ENCODE measurements around the gene MRPL10. TPM values are rescaled to one million over a fixed set of nuclear protein-coding genes. Genes with fewer than 3 reads are reported as not detected.
A peak's percentile ranks its signal among the peaks of the same experiment; 100 is the strongest.
"Not testable (repeated sequence)": the region's sequence is repeated elsewhere in the genome, so short reads cannot be mapped to it uniquely, and the experiment has no call there.

MRPL10 gene
- total RNA-seq, 1 experiment from 2014 or later = 95.6 TPM

DNA sequence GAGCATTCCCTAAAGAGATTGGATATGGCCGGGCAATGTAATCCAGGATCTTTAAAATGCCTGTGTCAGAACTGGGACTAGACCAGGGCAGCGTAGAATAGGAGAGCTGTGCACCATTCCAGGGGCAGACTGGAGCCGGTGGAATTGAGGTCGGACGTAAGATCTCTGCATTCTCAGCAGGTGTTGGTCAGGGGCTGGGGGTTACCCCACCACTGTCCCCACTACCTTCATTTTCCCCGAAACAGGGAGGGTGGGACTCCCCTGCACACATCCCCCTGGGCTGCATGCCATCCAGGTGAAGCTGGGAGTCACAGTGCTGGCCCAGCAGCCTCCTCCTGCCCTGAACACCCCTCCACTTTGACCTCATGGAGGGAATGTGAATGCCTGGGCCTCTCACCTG, 27.6 kb downstream of the MRPL10 start:
- no peak for DNase-seq (ENCODE audit: low spot score)
- in situ Hi-C loops (cut with HindIII; ENCODE audit: low sequenced_read_pairs) = no loop called here

DNA sequence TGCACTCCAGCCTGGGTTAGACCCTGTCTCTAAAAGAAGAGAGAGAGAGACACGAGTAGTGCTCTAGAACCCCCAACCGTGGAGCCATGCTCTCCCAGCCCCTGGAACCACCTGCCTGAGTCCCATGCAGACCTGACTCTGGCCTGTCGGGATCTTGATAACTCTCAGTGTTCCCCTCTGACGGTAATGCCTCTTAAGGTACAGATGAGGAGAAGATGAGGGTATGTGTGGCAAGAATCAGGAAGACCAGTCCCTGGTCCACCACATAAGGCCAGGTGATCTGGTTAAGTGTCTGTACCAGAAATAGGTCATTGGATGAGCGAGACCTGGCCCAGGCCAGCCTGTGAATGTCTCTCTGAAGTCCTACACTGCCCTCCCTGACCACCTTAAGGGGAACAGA, 28.1 kb downstream of the MRPL10 start:
- DNase-seq (ENCODE audit: low spot score) = no peak
- in situ Hi-C loops (cut with HindIII; ENCODE audit: low sequenced_read_pairs) = no loop called here

DNA sequence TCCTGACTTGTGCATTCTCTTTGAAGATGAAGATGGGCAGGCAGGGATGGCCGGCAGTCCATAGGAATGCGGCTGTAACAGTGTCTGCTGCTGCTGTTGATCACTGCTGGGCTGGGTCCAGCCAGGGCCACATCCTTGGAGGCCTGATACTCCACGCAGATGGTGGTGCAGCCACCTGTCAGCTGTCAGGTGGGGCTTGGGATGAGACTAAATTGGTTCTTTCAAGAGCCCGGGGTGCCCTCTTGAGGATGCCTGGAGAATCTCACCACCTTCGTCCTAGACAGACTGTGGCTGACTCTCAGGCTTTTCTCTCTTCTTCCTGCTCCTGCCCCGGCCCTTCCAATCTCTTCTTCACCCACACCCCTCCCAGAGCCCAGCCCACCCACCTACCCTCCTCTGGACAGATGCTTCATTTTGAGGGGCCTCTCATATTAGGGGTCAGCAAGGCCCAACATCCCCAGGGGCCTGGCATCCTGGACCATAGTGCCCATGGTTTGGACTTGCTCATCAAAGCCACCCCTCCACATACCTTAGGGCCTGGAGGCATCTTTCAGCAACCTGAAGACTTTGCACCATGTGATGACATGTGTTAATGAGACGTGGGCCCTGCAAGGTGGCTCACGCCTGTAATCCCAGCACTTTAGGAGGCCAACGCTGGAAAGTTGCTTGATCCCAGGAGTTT, 28.9 kb downstream of the MRPL10 start:
- in situ Hi-C loops (cut with HindIII; ENCODE audit: low sequenced_read_pairs) = no loop called here
- DNase-seq (ENCODE audit: low spot score) = peak; percentile 72

DNA sequence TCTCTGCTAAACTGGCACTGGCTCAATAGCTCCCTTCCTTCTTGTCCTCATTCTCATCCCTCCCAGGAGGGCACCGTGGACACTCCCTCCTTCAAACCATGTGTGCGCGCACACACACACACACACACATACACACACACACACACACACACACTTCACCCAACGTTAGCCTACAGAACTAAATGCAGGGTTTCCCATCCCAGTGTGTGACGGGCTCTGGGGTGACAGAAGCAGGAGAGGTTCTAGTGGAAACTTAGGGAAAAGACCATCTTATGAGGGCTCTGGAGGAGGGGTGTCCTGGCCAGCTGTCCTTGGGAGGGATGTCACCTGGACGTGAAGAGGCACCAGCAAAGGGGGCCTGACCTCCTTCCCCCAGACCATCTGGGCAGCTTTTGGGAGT, 29.4 kb downstream of the MRPL10 start:
- in situ Hi-C loops (cut with HindIII; ENCODE audit: low sequenced_read_pairs) = no loop called here
- no peak for DNase-seq (ENCODE audit: low spot score)

DNA sequence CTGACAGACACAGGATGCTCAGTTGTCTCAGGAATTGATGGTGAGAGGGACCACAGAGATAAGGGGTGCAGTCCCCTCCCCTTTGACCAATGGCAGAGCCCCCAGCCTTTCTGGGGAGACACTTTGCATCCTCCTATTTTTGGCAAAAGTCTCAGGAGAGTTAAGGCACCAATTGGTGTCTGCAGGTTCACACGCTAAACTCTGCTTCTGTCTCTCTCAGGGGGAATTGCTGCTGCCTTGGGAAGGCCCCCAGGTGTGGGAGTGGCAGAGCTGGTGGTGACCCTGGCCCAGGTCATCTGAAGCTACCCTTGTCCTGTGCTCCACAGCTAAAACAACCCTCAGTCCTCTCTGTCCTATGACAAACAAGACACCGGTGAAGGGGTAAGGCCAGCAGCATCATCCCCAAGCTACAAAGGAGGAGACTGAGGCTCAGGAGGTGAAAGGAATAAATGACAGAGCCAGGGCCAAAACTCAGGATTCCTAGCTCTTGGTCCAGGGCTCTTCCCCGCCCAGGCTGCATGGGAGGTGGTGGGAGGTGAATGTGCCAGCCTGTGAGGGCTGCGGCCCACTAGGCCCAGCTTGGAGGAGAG, 30.1 kb downstream of the MRPL10 start:
- DNase-seq (ENCODE audit: low spot score) = no peak
- in situ Hi-C loops (cut with HindIII; ENCODE audit: low sequenced_read_pairs) = no loop called here

DNA sequence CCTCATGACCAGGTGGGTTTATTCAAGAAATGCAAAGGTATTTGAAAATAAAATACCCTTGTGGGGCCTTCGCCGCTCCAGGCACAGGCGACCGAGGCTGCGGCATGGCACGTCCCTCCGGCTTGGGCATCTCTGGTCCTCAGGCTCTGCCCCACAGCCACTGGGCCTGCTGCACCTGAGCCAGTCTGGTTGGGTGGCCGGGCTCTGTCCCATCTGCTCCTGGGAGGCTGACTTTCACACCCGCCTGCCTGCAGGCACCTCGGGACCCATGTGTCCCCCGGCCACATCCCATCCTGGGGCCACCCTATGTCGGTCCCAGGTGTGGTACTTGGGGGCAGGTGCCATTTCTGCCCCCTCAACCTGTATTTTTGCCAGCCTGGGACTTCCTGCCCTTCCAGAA, 30.7 kb downstream of the MRPL10 start:
- in situ Hi-C loops (cut with HindIII; ENCODE audit: low sequenced_read_pairs) = no loop called here
- DNase-seq (ENCODE audit: low spot score) = no peak

DNA sequence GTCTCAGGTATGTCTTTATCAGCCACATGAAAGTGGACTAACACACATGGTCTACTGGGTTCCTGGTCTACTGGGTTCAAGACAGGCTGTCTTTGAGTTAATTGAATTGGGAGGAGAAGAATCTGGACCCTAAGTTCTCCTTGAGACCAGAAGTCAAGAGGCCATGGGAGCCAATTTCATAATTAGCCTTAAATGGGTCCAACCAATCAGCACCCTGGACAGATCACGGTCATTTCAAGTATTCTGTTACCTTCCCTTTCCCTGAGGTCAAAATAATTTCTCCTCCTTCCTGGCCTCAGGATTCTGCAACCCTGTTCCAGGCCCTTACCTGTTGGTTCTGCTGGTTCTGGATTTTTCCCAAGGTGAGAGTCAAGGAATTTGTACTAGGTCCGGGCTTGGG, 33.5 kb downstream of the MRPL10 start:
- DNase-seq (ENCODE audit: low spot score) = no peak
- in situ Hi-C loops (cut with HindIII; ENCODE audit: low sequenced_read_pairs) = no loop called here

DNA sequence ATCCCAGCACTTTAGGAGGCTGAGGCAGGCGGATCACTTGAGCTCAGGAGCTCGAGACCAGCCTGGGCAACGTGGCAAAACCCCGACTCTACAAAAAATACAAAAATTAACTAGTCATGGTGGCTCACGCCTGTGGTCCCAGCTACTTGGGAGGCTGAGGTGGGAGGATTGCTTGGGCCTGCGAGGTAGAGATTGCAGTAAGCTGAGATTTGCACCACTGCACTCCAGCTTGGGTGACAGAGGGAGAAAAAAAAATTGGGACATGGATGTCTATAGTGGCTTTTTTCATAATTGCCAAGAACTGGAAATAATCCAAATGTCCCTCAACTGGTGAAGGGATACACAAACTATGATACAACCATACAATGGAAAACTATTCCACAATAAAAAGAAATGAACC, 38.4 kb downstream of the MRPL10 start:
- in situ Hi-C loops (cut with HindIII; ENCODE audit: low sequenced_read_pairs) = no loop called here
- no peak for DNase-seq (ENCODE audit: low spot score)

DNA sequence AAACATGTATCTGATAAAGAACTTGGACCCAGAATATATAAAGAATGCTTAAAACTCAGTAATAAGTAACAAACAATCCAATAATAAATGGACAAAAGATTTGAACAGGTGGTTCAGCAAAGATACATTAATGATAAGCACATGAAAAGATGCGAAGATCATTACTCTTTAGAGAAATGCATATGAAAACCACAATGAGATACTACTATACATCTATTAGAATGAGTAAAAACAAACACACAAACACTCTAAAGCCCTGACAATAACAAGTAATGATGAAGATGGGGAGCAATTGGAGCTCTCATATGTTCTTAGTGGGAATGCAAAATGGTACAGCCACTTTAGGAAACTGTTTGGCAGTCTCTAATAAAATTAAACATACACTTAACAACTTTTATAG, 38.9 kb downstream of the MRPL10 start:
- DNase-seq (ENCODE audit: low spot score) = no peak
- in situ Hi-C loops (cut with HindIII; ENCODE audit: low sequenced_read_pairs) = no loop called here

DNA sequence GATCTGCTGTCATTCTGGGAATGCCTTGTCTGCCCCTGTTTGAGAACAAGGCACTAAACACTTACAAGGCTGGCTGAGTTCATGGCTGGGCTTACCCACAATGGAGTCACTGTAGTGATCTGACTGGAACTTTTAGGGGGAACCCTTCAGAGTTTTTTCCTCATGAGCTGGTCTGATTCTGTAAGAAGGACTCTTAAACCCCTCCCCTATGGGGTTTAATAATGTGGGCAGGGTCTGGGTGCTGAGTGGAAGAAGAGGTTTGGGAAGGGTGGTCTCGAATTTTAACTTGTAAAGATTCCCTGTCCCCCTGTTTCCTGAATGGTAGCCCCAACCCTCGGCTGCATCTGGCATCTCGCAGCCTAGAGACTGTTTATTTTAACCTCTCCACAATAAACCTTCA, 40.3 kb downstream of the MRPL10 start:
- DNase-seq (ENCODE audit: low spot score) = no peak
- in situ Hi-C loops (cut with HindIII; ENCODE audit: low sequenced_read_pairs) = no loop called here

DNA sequence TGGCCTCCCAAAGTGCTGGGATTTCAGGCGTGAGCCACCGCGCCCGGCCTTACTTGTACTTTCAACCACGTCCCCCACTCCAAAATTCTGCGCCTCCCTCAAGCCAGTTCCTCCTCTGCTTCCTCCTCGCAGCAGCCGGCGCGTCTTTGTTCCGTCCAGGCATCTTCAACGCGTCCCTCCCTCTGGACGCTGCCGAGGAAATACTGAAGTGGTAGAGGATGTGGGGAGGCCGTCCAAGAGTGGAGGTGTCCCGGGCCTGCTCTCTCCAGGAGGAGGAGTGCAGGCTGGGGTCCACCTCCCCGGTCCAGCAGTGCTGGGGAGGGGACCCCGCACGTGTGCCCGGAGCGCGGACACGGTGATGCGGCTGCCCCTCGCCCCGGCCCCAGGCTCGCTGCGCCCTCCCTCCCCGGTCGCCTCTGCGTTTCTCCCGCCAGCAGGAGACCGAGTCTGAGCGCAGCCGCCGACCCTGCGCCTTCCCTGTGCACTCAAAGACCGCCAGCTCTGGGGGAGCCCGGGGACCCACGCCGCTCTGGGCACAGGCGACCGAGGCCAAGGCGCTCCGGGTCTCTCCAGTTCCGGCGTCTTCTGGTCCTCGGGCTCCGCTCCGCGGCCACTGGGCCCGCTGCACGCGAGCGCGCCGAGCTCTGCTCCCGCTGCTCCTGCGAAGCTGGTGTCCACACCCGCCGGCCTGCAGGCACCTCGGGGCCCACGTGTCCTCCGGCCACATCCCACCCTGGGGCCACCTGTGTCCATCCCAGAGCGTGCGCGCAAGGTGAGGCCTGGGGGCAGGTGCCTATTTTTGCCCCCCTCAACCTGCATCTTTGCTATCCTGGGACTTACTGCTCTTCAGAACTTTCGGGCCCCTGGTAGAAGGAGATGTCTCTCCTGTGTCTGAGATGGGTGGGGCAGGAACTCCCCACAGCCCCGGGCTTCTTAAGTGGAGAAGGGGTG, 41.5 kb downstream of the MRPL10 start:
- in situ Hi-C loops (cut with HindIII; ENCODE audit: low sequenced_read_pairs) = no loop called here
- peak; percentile 12 for DNase-seq (ENCODE audit: low spot score)

DNA sequence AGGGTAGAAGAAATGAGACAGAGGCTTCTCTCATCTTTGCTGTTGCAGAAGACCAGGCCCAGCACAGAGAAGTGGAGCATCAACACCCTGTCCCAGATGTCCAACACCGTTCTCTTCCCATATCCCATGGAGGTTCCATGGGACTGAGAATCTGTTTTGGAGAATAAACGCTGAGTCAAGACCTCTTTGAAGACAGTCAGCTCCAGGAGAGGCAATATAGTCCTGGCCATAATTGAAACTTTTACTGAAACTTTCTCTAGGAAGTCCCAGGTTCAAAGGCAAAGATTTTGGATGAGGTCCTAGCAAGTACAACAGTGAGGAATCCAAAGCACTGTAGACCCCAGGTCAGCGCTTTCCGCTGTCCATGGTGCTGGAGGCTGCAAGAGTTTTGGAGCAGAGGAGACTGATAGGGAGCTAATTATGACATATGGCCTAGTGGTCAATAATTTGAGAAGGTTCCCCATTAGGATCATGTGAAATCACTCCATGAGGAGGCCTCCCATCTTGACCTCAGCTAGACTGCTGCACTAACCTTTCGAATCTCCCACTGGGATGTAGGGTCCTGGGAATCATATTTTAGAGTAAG, 45.7 kb downstream of the MRPL10 start:
- in situ Hi-C loops (cut with HindIII; ENCODE audit: low sequenced_read_pairs) = no loop called here
- no peak for DNase-seq (ENCODE audit: low spot score)

DNA sequence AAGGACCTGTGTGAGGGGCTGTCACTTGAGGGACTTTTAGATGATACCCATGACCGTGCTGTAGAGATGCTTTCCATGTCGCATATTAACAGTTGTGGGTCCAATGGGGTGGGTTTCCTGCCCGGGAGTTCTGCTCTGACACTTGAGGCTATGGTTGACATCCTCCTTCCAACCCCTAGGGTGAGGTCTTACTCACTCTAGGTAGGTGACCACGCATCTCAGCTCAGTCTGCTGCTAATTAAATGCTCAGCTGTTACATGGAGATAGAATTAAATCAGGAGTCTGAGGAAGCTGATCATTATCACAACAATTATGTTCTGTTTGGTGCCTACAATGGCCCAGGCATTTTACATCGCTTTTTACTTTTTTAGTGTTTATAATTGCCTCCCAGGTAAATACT, 49.9 kb downstream of the MRPL10 start:
- in situ Hi-C loops (cut with HindIII; ENCODE audit: low sequenced_read_pairs) = no loop called here

DNA sequence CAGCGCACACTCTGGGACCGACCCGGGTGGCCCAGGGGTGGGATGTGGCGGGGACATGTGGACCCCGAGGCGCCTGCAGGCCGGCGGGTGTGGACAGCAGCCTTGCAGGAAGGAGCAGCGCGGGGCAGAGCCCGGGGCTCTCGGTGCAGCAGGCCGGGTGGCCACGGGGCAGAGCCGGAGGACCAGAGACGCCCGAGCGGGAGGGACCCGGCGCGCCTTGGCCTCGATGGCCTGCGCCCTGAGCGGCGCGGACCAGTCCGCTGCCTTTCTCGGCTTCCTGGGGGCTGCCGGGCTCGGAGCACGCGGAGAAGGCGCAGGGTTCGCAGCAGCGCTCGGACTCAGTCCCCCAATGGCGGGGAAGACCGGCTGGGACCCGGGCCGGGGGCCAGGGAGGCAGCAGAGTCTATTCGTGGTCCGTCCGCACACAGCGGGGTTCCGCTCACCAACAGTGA, 53.1 kb downstream of the MRPL10 start:
- no peak for DNase-seq (ENCODE audit: low spot score)
- in situ Hi-C loops (cut with HindIII; ENCODE audit: low sequenced_read_pairs) = no loop called here

More for the DNA sequence above, 49.9 kb downstream of the MRPL10 start:
- no peak for DNase-seq (ENCODE audit: low spot score)

DNA sequence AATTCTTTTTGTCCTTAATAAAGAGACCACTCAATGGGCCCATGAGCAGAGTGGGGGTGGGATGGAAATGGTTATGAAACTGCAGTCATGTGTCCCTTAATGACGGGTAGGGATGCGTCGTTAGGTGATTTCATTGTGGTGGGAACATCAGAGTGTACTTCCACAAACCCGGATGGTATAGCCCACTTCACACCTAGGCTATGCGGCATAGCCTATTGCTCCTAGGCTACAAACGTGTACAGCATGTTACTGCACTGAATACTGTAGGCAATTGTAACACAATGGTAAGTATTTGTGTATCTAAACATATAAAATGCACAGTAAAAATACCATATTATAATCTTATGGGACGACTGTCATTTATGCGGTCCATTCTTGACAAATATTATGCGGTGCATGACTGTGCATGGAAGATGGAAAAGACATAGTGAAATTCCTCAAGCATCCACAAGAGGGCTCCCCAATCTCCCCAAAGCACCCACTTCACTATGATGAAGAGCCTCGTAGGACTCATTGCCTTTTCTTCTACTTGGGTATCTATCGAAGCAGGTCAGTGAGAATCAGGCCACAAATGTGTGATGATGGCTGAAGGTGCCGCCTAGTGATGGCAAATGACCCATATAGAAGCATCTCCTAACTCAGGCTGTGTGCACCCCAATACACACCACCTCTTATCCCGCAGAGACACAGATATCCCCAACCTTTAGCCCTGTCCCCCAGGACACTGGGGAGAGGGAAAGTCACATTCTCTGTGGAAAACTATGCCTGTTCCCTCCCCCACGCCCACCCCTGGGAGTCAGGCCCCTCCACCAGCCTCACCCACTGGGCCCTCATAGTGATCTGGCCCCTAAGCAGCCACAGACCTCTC, 54.8 kb downstream of the MRPL10 start:
- peak; percentile 50 for DNase-seq (ENCODE audit: low spot score)
- in situ Hi-C loops (cut with HindIII; ENCODE audit: low sequenced_read_pairs) = no loop called here

DNA sequence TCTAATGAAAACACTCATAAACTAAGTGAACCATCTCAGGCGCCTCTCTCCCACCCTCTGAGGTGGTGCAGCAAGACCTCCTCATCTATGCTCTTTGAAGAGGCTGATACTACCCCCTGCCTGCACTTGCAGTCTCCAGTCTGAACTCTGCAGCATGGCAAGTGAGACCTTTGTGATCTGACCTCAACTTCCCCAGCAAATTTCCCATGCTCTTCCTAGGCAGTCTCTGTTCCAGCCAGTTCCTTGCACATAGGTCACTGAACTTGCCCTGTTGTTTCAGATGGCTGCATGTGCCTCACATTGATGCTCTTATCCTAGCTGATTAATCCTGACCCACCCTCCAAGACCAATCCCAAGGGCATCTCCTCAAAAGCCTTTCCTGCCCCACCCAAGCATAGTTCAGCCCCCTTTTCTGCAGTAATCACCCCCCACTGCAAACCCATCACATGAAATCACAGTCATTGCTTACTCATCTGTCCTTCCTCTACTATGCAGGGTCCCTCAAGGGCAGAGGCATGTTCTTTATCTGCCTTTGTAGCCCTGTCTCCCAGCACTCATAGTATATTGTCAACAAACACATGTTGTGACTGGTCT, 56.3 kb downstream of the MRPL10 start:
- in situ Hi-C loops (cut with HindIII; ENCODE audit: low sequenced_read_pairs) = no loop called here

DNA sequence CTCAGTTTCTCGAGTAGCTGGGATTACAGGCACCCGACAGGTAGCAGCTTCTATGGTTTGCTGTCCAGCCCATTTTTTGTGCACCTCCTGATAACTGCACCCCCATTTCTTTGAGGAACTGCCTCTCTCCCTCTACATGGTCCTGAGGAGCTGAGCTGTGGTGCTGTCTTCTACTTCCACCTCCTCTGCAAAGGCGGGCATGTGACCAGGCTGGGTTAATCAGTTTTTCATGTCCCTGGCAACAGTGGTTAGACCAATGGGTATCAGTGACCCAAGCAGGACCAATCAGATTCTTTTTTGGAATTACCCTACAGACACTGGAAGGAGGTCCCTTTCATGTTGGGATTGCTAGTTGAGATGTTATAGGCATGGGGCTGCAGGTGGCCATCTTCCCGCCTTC, 57.0 kb downstream of the MRPL10 start:
- no peak for DNase-seq (ENCODE audit: low spot score)
- in situ Hi-C loops (cut with HindIII; ENCODE audit: low sequenced_read_pairs) = no loop called here

More for the DNA sequence above, 56.3 kb downstream of the MRPL10 start:
- DNase-seq (ENCODE audit: low spot score) = no peak

DNA sequence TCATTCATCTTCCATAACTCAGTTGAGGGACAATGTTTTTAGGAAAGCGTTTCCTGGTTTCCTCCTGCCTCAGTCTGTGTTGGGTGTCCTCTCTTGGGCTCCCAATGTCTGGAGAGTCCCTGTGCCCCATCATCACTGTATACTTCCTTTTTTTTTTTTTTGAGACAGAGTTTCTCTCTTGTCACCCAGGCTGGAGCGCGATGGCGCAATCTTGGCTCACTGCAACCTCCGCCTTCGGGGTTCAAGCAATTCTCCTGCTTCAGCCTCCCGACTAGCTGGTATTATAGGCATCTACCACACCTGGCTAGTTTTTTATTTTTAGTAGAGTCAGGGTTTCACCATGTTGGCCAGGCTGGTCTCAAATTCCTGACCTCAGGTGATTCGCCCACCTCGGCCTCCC, 57.7 kb downstream of the MRPL10 start:
- in situ Hi-C loops (cut with HindIII; ENCODE audit: low sequenced_read_pairs); DNase-seq (ENCODE audit: low spot score): not testable (repeated sequence)
